NCI-H69 (cell line): ENCODE measurements around the gene TSPAN4.

Source experiments
- DNase-seq: peaks from one replicate; lab custom pipeline; 2025; lab: John Stamatoyannopoulos, UW

TSPAN4 gene

GRCh38 chr11:865462-866430 is 23.1 kb downstream of the TSPAN4 start:
- DNase-seq: no peak

- DNase-seq: no peak
Observed at GRCh38 chr11:866481-866880, 23.8 kb downstream of the TSPAN4 start.

GRCh38 chr11:867856-868358 is 25.3 kb downstream of the TSPAN4 start:
- no peak for DNase-seq

- no peak for DNase-seq
Observed at GRCh38 chr11:868394-868793, 25.7 kb downstream of the TSPAN4 start.

- no peak for DNase-seq
Observed at GRCh38 chr11:868802-869201, 26.1 kb downstream of the TSPAN4 start.

- DNase-seq: no peak
Observed at GRCh38 chr11:869399-870126, 26.9 kb downstream of the TSPAN4 start.

- DNase-seq: no peak
Observed at GRCh38 chr11:870127-870413, 27.4 kb downstream of the TSPAN4 start.

GRCh38 chr11:870418-870817 is 27.8 kb downstream of the TSPAN4 start:
- DNase-seq: no peak

- DNase-seq: no peak
Observed at GRCh38 chr11:871472-871871, 28.8 kb downstream of the TSPAN4 start.

GRCh38 chr11:872799-873198 is 30.1 kb downstream of the TSPAN4 start:
- DNase-seq: no peak

GRCh38 chr11:873706-874105 is 31.1 kb downstream of the TSPAN4 start:
- no peak for DNase-seq

GRCh38 chr11:875203-875602 is 32.6 kb downstream of the TSPAN4 start:
- DNase-seq: no peak

GRCh38 chr11:875769-876301 is 33.2 kb downstream of the TSPAN4 start:
- peak; percentile 42 for DNase-seq

- DNase-seq: peak; percentile 88
Observed at GRCh38 chr11:876545-876944, 33.9 kb downstream of the TSPAN4 start.

GRCh38 chr11:877565-877964 is 34.9 kb downstream of the TSPAN4 start:
- DNase-seq: peak; percentile 37

GRCh38 chr11:880447-880846 is 37.8 kb downstream of the TSPAN4 start:
- no peak for DNase-seq

GRCh38 chr11:882596-882995 is 39.9 kb downstream of the TSPAN4 start:
- no peak for DNase-seq

GRCh38 chr11:883527-883926 is 40.9 kb downstream of the TSPAN4 start:
- no peak for DNase-seq

GRCh38 chr11:884578-885070 is 42.0 kb downstream of the TSPAN4 start:
- DNase-seq: no peak

GRCh38 chr11:886568-886967 is 43.9 kb downstream of the TSPAN4 start:
- no peak for DNase-seq

GRCh38 chr11:887589-887988 is 44.9 kb downstream of the TSPAN4 start:
- DNase-seq: no peak

- no peak for DNase-seq
Observed at GRCh38 chr11:888310-889212, 45.9 kb downstream of the TSPAN4 start.
